GM21619 (cell line): ENCODE results near the gene FAH.
A peak's percentile ranks its signal among the peaks of the same experiment; 100 is the strongest.
"Not testable (repeated sequence)": the region's sequence is repeated elsewhere in the genome, so short reads cannot be mapped to it uniquely, and the experiment has no call there.

Source experiments
- ATAC-seq: cut with Tn5 transposase; IDR thresholded peaks from one replicate; pipeline ENCODE4 v1.9.1; 2021; ENCODE audit not compliant: unreplicated experiment

Gene FAH

DNA sequence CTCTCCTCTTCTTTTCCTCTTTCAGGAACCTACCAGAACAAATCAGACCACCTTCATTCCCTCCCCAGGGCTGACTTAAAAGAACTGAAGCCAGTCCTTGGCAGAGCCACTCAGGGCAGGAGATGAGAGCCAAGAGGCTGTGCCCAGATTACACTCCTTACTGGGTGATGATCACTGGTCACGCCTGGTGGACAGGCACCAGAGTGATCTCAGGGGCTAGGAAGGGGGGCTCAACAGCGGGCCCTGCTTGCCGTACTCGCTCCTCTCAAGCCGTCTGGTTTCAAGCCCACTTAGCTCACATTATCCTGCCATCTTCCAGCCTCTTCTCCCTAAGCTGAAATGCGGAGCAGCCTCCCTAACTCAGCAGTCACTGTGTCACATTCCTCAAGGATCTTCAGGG is 1.7 kb upstream of the FAH start:
- no peak for ATAC-seq

DNA sequence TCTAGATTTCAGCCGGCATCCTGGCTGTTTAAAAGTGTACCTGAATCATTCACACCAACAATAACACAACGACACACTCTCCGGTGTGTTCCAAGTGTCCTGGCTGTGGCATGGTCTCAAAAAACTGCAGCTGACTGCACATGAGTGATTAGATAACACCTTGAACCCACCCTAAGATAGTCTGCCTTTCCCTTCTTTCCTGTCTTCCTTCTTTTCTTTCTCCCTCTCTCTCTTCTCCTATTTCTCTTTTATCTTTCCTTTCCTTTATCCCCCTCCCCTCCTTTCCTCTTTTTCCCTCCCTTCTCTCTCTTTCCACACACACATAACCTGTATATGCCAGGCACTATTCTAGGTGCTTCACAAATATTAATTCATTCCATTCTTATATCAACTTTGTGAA is 1.2 kb upstream of the FAH start:
- ATAC-seq = no peak

DNA sequence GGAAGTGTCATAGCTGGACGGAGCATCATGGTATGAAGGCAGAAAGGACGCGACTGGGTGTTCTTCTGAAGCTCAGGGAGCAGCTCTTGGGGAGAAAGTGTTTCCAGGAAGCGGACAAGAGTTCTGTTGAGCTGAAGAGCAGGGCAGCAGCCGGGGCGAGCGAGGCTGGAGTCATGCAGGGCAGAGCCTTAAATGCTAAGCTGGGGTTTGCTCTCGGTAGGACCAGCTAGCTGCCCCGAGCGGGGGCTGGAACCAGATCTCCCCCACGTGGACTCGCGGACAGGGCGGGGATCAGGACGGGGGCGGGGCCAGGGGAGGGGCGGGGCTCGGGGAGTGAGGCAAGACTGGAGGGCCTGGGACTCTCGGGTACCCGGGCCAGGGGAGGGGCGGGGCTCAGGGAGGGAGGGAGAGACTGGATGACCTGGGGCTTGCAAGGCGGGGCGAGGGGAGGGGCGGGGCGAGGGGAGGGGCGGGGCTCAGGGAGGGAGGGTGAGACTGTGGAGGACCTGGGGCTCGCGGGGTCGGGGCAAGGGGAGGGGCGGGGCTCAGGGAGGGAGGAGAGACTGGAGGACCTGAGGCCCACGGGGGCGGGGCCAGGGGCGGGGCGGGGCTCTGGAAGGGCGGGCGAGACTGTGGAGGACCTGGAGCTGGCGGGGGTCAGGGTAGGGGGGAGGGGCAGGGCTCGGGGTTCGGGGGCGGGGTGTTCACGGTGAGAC is 461 bp upstream of the FAH start:
- ATAC-seq = peak; percentile 48

DNA sequence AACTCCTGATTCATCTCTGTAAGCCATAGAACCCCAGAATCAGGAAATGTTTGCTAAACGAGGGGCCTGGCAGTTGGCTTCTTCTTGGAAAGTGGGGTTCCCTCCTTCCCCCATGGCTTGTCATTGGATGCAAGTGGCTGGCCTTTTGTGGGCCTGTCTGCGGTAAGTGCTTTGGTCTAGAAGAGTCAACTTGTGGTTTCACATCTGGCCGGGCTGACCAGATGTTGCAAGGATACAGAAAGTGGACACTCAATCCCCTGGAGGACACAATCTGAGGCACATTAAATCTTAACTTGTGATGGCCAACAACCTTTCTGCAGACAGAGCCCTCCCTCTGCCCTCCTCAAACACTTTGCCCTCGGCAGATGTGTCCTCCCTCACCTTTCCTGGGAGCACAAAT is 1.1 kb downstream of the FAH start:
- ATAC-seq = no peak

DNA sequence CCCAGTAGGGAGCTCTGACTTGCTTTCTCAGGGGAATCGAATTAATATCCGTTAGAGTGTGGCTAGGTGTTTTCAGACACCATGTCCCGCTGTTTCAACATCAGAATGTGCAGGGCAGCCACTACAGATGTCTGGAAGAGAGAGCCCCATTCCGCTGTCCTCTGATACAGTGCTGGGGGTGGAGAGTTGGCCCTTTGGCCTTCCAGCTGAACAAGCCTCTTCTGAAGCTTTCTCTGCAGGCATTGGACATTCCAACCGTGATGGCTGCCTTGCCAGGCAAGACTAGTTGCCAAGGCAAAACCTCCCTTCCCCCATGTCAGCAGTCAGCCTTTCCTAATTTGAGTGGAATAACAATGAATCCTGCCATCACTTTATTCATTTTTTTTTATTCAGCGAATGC is 1.5 kb downstream of the FAH start:
- ATAC-seq = no peak

DNA sequence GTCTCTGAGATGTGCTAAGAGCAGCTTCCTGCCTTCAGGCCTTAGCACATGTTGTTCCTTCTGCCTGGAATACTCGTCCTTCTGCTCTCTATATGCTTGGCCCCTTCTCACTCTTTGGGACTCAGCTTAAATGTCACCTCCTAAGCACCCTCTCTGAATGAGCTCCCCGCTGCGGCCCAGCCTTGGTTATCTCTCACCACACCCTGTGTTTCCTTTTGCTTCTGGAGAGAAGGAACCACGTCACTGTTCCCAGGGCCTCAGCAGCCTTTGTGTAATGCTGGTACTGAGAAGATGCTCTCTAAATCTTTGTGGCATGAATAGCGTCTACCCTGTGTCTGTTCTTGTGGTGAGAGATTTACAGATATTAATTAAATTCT is 2.2 kb downstream of the FAH start:
- no peak for ATAC-seq

DNA sequence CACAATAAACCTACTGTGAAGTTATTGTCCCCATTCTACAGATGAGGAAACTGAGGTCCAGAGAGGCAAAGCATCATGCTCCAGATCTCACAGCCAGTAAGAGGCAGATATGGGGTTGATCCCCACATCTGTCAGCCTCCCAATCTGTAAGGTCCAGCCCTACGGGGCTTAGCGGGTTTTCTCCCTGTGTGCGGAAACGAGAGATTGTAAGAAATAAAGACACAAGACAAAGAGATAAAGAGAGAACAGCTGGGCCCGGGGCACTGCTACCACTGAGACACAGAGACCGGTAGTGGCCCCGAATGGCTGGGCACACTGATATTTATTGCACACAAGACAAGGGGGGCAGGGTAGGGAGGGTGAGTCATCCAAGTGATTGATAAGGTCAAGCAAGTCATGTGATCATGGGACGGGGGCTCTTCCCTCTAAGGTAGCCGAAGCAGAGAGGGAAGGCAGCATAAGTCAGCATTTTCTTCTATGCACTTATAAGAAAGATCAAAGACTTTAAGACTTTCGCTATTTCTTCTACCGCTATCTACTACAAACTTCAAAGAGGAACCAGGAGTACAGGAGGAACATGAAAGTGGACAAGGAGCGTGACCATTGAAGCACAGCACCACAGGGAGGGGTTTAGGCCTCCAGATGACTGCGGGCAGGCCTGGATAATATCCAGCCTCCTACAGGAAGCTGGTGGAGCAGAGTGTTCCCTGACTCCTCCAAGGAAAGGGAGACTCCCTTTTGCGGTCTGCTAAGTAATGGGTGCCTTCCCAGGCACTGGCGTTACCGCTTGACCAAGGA is 2.8 kb downstream of the FAH start:
- not testable (repeated sequence) for ATAC-seq

DNA sequence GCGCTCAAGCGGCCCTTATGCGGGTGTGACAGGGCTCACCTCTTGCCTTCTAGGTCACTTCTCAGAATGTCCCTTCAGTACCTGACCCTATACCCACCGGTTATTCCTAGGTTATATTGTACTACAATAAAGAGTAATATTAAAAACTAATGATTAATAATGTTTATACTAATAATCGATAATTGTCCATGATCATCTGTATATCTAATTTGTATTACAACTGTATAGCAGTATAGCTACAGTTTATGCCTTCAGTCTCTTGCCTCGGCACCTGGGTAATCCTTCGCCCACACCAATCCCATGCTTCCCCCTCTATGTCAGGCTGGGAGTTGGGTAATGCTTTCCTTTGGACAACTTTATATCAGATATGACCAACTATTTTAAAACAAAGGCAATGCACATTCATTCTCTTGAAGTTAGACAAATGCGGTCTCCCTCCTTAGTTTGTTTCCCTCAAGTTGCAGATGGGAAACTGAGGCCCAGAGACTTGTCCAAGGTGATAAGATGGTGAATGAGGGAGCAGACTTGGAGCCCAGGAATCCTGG is 3.4 kb downstream of the FAH start:
- no peak for ATAC-seq

DNA sequence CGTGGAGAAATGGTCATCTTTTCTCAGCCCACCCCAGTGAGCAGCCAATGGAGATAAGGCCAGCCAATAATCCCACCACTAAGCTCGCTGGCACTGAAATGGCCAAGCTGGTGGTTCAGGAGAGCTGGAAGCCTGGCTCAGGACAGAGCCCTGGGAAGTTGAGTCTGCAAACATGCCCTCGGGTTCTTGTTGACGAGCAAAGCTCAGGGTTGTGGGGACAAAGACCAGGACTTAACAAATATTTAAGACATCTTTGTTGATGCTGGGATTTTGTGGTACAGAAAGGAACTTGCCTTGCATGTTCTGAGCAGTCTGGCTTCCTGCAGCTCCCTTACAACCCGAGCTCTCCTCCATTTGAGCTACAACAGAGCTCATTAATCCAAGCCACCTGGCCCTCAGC is 4.4 kb downstream of the FAH start:
- no peak for ATAC-seq

DNA sequence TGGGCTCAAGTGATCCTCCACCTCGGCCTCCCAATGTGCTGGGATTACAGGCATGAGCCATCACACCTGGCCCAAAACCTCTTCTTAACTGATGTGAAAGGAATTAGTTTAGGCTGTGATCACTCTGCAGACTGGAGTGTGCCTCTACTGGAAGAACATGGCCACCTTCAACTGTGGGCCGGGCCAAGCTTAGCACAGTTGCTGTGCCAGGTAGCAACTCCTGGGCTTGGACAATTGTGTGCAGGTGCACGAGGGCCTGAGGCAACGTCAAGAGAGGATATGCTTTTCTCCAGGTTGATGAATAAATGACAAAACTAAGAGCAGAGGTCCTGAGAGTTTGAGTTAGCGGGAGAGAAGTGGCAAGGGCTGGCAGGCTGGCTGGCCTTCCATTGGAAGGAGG is 6.5 kb downstream of the FAH start:
- ATAC-seq = no peak

DNA sequence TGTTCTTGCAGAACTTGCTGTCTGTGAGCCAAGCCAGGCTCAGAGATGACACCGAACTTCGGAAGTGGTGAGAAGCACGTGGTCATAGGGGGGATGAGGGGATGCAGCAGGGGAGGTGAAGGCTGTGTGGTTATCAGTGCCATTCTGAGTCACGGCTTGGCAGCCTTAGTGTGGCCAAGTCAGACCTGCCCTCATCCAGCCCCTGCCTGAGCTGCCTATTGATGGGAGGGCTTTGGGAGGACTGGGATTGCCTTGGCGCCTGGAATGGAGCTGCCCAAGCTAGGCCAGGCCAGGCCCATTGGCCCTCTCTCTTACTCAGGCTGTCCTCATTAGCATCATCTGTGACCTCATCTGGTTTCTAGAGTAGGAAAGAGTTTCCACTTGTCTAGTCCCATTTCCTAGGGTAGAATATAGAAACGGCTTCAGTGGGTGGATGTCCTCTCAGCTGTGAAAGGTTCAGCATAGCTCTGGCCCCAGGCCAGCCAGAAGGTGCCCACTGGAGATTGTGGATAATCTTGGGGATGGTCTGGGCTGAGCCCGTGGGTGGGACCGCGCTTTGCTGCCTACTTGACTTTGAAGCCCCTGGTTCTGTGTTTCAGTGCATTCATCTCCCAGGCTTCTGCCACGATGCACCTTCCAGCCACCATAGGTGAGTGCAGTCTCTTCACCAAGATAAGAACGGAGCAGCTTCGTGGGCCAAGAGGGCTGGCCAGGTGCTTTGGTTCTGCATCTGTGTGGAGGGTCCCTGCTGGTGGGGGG is 7.2 kb downstream of the FAH start:
- no peak for ATAC-seq

DNA sequence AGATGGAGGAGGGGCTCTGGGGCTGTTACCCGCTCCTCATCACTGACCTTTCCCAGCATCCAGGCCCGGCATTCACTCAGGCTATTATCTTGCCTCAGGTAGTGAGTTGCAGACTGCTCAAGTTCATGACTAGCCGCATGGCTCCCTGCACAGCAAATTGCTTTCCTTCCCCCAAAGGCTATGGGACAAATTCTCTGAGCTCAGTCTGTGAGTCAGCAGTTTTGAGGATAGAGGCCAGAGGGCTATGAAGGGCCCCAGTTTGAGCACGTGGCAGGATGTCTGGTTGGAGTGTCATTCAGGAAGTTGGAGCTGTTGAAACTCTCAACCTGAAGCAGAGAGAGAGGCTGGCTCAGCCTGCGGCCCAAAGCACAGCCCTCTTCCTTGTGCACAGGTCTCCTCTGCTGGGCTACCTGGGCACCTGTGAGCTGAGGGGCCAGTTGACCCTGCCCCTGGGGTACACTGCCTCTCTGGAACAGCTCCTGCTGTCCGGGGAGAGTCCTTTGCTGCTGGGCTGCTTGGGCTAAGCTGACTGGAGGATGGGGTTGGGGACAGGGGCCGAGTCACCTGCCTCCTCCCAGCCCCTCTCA is 7.9 kb downstream of the FAH start:
- ATAC-seq = peak; percentile 84

DNA sequence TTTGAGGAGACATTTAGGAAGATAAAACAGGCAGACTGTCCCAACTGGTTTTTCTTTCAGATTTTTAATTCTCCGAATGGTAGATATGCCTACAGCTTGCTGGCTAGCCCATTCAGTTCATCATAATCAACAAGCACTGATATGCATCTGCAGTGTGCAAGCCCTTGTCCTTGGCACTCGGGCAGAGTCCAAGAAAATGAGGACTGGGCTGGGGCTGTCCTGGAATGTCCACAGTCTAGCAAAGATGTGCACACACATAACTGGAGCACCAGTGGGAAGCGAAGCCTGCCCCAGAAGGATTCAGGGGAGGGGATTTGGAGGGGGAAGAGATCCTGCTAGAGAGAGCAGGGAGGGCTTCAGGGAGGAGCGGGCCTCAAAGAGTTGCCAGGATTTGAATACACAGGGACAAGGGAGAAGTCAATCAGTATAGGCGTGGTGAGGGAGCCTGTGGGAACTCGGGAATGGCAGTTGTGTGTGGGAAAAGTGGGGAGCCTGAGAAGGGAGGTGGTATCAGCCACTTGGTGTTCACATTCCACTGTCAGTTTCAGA is 8.7 kb downstream of the FAH start:
- no peak for ATAC-seq

DNA sequence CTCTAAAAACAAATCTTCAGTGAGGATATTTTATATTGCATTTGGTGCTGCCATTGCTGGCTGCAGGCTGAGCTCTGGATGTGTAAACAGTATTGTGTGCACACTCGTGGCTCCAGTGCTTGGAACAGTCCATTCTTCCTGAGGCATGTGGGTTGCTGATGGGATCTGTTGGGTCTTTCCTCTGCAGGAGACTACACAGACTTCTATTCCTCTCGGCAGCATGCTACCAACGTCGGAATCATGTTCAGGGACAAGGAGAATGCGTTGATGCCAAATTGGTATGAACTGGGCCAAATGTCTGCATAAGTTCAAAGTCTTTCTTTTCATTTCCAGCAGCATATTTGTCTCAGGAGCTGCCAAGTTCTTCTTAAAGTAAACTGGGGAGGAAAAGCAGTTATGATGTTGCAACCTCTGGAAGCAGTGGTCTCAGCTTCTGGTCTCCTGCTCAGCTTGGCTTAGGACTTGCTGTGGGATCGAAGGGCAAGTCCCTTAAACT is 9.3 kb downstream of the FAH start:
- no peak for ATAC-seq

DNA sequence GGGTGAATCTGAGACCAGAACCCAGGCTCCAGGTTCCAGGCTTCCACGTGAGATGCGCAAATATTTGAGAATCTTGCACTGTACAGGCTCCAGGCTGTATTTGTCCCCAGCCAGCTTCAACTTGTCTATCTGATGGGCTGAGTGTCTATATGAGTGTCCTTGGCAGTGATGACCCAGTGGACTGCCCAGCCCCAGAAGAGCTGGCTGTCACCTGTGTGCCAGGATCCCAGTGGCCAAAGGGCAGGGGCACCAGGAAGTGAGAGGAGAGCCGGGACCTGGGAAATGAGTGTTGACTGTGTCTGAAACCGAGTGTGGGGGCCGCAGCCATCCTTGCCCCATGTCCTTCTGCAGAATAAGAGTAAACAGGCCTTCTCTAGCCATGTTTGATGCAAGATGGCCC is 10.4 kb downstream of the FAH start:
- ATAC-seq = no peak

DNA sequence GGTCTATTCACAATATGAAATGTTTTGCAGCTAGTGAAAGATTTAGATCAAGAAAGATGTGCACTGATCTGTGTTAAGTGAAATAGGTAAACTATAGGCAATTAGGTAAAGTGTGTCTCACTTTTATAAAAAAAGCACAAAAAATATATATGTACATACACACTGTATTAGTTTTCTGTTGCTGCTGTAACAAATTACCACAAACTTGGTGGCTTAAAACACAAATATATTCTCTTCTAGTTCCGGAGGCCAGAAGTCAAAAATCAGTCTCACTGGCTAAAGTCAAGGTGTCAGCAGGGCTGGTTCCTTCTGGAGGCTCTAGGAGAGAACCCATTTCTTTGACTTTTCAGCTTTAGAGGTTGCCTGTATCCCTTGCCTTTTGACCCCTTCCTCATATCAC is 11.1 kb downstream of the FAH start:
- ATAC-seq = no peak

DNA sequence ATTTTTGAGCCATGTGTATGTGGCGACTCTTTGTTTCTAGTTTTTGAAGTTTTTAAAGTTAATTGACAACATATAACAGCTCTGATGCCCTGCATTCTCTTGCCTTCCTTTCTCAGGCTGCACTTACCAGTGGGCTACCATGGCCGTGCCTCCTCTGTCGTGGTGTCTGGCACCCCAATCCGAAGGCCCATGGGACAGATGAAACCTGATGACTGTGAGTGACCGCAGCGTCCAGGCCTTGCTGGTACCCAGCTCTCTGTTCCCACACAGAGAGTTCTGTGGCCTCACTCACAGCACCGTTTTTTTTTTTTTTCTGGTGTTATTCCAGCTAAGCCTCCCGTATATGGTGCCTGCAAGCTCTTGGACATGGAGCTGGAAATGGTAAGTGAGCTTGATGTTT is 15.1 kb downstream of the FAH start:
- ATAC-seq = no peak

DNA sequence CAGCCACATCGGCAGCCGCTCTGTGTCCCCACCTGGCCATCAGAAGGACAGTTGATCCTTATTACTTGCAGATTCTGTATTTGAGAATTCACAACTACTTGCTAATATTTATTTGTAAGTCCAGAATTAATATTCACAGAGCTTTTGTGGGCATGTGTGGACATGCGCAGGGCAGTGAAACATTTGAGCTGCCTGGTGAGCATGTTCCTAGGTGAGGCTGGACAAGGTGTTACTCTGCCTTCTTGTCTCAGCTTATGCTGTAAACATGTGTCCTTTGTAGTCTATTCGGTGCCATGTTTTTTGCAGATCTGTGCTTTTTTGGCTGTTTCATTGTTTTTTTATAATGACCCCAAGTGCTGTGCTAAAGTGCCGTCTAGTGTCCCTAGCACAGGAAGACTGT is 15.6 kb downstream of the FAH start:
- no peak for ATAC-seq

DNA sequence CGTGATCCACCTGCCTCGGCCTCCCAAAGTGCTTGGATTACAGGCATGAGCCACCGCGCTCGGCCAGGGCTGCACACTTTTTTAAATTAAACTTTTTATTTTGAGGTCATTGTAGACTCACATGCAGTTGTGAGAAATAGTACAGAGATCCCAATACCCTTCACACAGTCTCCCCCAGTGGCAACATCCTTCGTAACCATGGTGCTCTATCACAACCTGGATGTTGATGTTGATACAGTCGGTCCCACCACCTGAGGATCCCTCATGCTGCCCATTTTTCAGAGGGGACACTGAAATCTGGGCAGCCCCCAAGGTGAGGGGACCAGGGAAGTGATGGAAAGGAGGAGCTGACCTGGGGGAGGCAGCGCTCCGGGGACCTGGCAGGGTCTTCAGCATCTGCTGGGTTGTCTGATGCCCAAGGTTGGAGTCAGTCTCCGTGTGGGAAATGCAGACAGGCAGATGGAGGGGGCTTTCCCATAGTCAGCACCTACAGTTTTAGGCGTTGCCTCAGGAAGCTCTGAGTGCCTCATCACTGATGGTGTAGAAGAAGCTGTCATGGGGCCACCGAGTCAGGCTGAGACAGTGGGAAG is 17.1 kb downstream of the FAH start:
- no peak for ATAC-seq

DNA sequence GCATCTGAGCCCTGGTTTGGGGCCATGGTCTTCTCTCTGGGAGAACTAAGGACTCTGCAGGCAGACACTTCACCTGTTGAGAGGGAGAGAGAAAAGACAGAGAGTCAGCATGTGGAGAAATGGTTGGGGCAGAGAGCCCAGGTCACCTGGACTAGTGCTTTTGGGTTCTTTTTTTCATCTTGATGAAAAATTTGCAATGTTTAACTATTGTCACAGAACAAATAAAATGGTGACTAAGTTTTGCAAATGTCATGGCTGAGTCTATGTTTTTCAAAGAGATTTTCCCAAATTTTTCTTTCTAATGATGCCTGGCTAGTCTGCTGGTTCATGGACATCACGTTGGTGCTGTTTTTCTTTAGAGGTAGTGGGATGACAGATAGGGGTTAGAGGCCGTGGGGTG is 17.8 kb downstream of the FAH start:
- no peak for ATAC-seq

DNA sequence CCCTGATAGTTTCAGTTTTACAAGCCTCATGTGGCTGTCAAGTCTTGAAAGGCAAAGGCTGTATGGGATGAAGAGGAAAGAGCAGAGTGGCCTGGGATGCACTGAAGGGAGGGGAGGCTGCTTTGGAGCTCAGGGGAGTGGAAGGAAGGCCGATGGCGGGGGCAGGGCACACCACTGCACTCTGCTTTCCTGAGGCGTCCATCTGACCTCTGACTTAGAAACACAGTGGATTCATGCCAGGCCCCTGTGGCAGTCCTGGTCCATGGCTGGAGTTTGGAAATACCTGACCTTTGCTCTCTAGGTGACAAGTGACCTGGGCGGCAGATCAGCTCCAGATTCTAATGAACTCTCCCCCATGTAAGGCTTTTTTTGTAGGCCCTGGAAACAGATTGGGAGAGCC is 19.0 kb downstream of the FAH start:
- ATAC-seq = no peak
